Peyer's patch (tissue), 4 donors: ENCODE measurements around the gene ZG16B. TPM values are rescaled to one million over a fixed set of nuclear protein-coding genes. Genes with fewer than 3 reads are reported as not detected.

Source experiments
- DNase-seq, 3 donors: peaks; one replicate each; pipeline ENCODE4 v3.0.0-alpha.2; 2017 to 2019
- H3K27ac ChIP-seq, 4 donors: fragments of 200-600 bp; sonication (generic); one replicate each; pipeline ENCODE4 v1.5.1; 2016 to 2019
- H3K27me3 ChIP-seq, 2 donors: fragments of 200-600 bp; sonication (generic); one replicate each; pipeline ENCODE4 v1.5.1; 2019
- H3K36me3 ChIP-seq, 3 donors: fragments of 200-600 bp; sonication (generic); one replicate each; pipeline ENCODE4 v1.5.1; 2016 to 2019
- H3K4me1 ChIP-seq, 4 donors: fragments of 200-600 bp; sonication (generic); one replicate each; pipeline ENCODE4 v1.5.1; 2016 to 2019
- H3K4me3 ChIP-seq, 4 donors: fragments of 200-600 bp; sonication (generic); 1 replicate in 3 of 4; 2 replicates in 1 of 4; pipeline ENCODE4 v1.5.1; 2016 to 2019; ENCODE audit warnings: mild to moderate bottlenecking in 1 of 4
- H3K9me3 ChIP-seq, 4 donors: fragments of 200-600 bp; sonication (generic); one replicate each; pipeline ENCODE4 v1.5.1; 2016 to 2019; ENCODE audit warnings: mild to moderate bottlenecking in 1 of 4
- POLR2A ChIP-seq, 2 donors: fragments of 450-650 bp; IDR thresholded peaks; one replicate each; pipeline ENCODE4 v1.5.1; 2017; ENCODE audit warnings: antibody characterized with exemption in 2 of 2, mild to moderate bottlenecking in 2 of 2, moderate library complexity in 2 of 2
- total RNA-seq, 4 donors: library from RNA; depleted of rRNA; stranded (reverse); fragments of >200 nt; gene quantifications; one replicate each; pipeline ENCODE4 v1.1.0, GENCODE V29; 2016
- TF ChIP-seq, protein P1 (sequence below), 6 experiments: fragments of 450-650 bp in 4 of 6; fragments of 200-600 bp in 2 of 6; sonication (generic) in 1 of 6; IDR thresholded peaks; one replicate each; pipeline ENCODE4 v1.5.1; 2017 to 2019; ENCODE audit warnings: antibody characterized with exemption in 6 of 6, mild to moderate bottlenecking in 3 of 6, moderate library complexity in 1 of 6

ZG16B gene
- total RNA-seq, 4 donors from 2014 or later = 2.5 to 13.0 (median 5.5) TPM

DNA sequence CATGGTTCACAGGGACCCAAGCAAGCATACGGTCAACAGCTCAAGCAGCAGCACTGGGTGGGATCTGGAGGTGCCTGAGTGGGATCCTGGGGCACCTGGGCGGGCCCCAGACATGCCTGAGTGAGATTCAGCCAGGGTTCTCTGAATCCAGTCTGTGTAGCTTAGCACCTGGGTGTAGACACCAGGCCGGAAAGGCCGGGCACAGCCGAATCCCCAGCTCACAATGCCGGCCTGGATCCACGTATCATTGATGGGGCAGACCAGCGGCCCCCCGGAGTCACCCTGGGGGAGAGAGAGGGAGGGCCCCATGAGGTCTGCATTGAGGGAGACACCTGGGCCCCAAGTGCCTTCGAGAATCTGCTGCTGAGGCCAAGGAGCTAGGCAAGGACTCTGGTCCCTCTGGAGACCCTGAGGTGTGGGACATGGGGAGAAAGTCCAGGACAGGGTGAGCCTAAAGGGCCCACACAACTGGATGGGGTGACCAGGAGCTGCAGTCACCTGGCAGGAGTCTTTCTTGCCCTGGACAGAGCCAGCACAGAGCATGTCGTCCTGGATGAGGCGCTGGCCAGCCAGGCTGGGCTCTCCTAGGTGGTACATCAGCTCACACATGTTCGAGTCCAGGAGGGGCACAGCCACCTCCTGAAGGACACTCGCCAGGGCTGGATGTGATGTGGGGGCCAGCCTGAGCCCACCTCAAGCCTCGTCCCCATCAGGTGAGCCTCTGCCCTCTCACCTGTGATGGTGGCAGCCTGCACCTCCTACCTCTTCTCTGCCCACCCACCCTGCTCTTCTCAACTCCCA is 9.7 kb downstream of the ZG16B start:
- no peaks in the 10 kb centered on the region for H3K9me3 ChIP-seq
- H3K4me1 ChIP-seq = peaks cover 0 to 16% (median 9%) of the 10 kb centered on the region in 4 donors
- peak in 1 of 3 donors; percentile 33 for DNase-seq
- no peaks in the 10 kb centered on the region for H3K36me3 ChIP-seq
- TF ChIP-seq, protein P1, sequence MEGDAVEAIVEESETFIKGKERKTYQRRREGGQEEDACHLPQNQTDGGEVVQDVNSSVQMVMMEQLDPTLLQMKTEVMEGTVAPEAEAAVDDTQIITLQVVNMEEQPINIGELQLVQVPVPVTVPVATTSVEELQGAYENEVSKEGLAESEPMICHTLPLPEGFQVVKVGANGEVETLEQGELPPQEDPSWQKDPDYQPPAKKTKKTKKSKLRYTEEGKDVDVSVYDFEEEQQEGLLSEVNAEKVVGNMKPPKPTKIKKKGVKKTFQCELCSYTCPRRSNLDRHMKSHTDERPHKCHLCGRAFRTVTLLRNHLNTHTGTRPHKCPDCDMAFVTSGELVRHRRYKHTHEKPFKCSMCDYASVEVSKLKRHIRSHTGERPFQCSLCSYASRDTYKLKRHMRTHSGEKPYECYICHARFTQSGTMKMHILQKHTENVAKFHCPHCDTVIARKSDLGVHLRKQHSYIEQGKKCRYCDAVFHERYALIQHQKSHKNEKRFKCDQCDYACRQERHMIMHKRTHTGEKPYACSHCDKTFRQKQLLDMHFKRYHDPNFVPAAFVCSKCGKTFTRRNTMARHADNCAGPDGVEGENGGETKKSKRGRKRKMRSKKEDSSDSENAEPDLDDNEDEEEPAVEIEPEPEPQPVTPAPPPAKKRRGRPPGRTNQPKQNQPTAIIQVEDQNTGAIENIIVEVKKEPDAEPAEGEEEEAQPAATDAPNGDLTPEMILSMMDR (IDR thresholded peaks at IDR 0.05) = no peak
- no peak for TF ChIP-seq POLR2A (IDR thresholded peaks at IDR 0.05)
- no peak overlapping the region for H3K4me3 ChIP-seq
- H3K27me3 ChIP-seq = no peaks in the 10 kb centered on the region
- H3K27ac ChIP-seq = no peak overlapping the region

DNA sequence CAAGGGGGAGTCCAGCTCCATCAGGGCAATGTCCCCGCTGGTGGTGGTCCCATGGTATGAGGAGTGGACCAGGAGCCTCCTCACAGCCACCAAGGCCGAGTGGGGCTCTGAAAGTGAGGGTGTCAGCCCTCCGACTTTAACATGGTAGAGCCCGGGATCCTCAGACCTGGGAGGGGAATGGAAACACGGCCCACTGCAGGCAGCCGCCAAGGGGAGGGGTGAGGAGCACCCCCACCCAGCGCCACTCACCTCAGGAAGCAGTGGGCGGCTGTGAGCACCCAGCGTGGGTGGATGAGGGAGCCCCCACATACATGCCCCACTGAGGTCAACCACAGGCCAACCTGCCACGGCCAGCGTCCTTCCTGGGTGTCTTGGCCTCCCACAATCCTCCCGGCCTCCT is 10.8 kb downstream of the ZG16B start:
- Histone ChIP-seq H3K36me3 (no peaks in the 10 kb centered on the region), H3K27me3 (no peaks in the 10 kb centered on the region), H3K4me3 (no peak overlapping the region), H3K9me3 (no peaks in the 10 kb centered on the region), H3K4me1 (peaks cover 0 to 16% (median 9%) of the 10 kb centered on the region in 4 donors), H3K27ac (no peak overlapping the region)
- no peak for TF ChIP-seq POLR2A (IDR thresholded peaks at IDR 0.05)
- TF ChIP-seq, protein P1 (IDR thresholded peaks at IDR 0.05) = no peak
- DNase-seq = no peak

DNA sequence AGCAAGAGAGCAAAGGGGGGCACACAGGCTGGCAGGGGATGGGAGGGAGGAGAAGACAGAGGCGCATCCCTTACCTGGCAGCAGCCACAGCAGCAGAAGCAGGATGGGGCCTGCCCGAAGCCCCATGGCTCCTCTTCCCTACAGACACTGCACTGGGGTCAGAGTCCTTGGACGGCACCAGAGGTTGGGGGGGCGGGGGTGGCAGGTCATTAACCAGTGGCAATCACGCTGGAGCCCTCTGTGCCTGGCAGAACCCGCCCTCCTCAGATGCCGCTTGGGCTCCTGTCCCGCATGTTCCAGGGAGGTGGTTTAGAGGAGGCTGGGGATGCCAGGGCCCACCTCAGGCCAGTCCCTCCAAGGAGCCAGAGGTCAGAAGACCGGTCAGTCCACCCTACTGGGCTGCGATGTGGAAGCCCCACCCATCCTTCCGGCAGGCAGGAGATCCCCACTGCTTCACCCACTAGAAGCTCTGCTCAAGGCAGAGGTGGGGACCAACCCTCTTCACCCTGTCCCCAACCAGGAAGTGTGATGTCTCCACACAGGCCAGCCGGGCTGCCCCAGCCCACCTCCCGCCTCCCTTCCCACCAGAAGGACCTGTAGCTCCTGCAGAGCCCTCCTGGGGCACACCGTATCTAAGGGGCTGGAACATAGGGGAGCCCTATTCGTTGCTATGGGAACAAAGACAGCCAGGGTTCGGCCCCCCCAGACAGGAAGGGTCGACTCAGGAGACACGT is 11.7 kb downstream of the ZG16B start:
- peaks cover 0 to 16% (median 9%) of the 10 kb centered on the region in 4 donors for H3K4me1 ChIP-seq
- DNase-seq = peak in 1 of 3 donors; percentile 35
- no peak for TF ChIP-seq POLR2A (IDR thresholded peaks at IDR 0.05)
- TF ChIP-seq, protein P1 (IDR thresholded peaks at IDR 0.05) = no peak
- no peaks in the 10 kb centered on the region for H3K36me3 ChIP-seq
- H3K9me3 ChIP-seq = no peaks in the 10 kb centered on the region
- H3K4me3 ChIP-seq = peak overlapping the region in 3 of 4 donors; percentile 6 to 32 (median 8)
- peak overlapping the region in 1 of 4 donors; percentile 65 for H3K27ac ChIP-seq
- H3K27me3 ChIP-seq = no peaks in the 10 kb centered on the region

DNA sequence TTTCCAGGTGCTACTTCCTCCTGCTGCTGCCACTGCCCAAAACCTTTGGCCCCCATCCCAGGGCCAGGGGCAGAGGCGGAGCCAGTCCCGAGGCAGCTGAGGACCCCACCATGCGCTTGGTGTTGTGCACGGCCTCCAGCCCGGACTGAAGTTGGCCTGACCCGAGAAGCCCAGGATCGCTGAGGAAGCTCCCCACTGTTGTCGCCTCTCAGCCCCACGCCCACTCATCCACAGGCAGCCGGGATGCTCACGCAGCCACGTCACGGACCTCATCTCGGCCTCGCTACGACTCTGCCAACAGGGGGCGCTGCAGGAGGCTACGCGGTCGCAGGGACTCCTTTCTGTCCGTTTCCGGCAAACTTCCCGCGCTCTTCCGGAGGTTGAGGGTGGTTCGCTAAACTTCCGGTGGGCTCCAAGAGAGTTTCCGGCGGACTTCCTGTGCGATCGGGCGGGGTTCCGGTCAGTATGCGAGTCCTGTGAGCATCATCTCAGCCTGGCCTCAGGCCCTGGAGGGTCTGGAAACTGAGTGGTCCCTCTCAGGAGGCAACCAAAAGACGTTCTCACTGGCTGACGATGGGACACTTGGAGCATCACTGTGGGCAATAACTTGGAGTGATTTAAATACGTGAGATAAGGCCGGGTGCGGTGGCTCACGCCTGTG is 12.4 kb downstream of the ZG16B start:
- H3K4me1 ChIP-seq = peaks cover 0 to 16% (median 9%) of the 10 kb centered on the region in 4 donors

DNA sequence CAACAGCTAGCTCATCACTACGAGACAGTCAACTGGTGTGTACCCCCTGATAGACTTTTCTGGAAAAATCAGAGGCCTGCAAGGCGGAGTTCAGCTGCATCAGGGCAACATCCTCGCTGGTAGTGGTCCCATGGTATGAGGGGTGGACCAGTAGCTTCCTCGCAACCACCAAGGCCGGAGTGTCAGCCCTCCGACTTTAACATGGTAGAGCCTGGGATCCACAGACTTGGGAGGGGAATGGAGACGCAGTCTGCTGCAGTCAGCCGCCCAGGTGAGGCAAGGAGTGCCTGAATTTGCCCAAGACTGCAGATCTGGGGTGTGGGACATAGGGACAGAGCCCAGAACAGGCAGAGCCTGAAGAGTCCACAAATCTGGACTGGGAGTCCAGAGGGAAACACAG is 13.4 kb downstream of the ZG16B start:
- H3K36me3 ChIP-seq = no peaks in the 10 kb centered on the region
- no peaks in the 10 kb centered on the region for H3K9me3 ChIP-seq
- no peak overlapping the region for H3K4me3 ChIP-seq
- no peaks in the 10 kb centered on the region for H3K27me3 ChIP-seq
- peaks cover 0 to 16% (median 9%) of the 10 kb centered on the region in 4 donors for H3K4me1 ChIP-seq
- no peak overlapping the region for H3K27ac ChIP-seq
- DNase-seq = peak in 1 of 3 donors; percentile 31
- TF ChIP-seq, protein P1 (IDR thresholded peaks at IDR 0.05) = no peak
- TF ChIP-seq POLR2A (IDR thresholded peaks at IDR 0.05) = no peak

More for the DNA sequence above, 12.4 kb downstream of the ZG16B start:
- Histone ChIP-seq H3K9me3 (no peaks in the 10 kb centered on the region), H3K4me3 (peak overlapping the region in 3 of 4 donors; percentile 6 to 32 (median 8)), H3K27me3 (no peaks in the 10 kb centered on the region), H3K27ac (peak overlapping the region in 1 of 4 donors; percentile 65), H3K36me3 (no peaks in the 10 kb centered on the region)
- DNase-seq = peak; percentile 16 to 71 (median 54)
- no peak for TF ChIP-seq POLR2A (IDR thresholded peaks at IDR 0.05)
- TF ChIP-seq, protein P1 (IDR thresholded peaks at IDR 0.05) = peak in 5 of 6 experiments; percentile 4 to 50 (median 40)
